Subcutaneous abdominal adipose tissue (tissue), 5 donors: ENCODE data around the gene FES.

Experiments
- H3K27ac ChIP-seq: one replicate; pipeline ENCODE4 v1.7.0; 2013; ENCODE audit warnings: low read depth, mild to moderate bottlenecking, inconsistent platforms, low read length, moderate library complexity
- H3K27me3 ChIP-seq, 5 donors: one replicate each; pipeline ENCODE4 v1.7.0; 2013; ENCODE audit warnings: low read length in 5 of 5, inconsistent platforms in 1 of 5; ENCODE audit not compliant: control insufficient read depth in 5 of 5, insufficient read depth in 4 of 5
- H3K36me3 ChIP-seq, 5 donors: one replicate each; pipeline ENCODE4 v1.7.0; 2013; ENCODE audit warnings: low read length in 5 of 5; ENCODE audit not compliant: control insufficient read depth in 5 of 5, insufficient read depth in 5 of 5
- H3K4me1 ChIP-seq, 5 donors: one replicate each; pipeline ENCODE4 v1.7.0; 2013; ENCODE audit warnings: low read length in 5 of 5, mild to moderate bottlenecking in 3 of 5, moderate library complexity in 1 of 5; ENCODE audit not compliant: control insufficient read depth in 5 of 5, insufficient read depth in 5 of 5
- H3K4me3 ChIP-seq, 5 donors: one replicate each; pipeline ENCODE4 v1.7.0; 2013; ENCODE audit warnings: low read length in 5 of 5, low read depth in 1 of 5
- H3K9ac ChIP-seq, 5 donors: one replicate each; pipeline ENCODE4 v1.7.0; 2013; ENCODE audit warnings: low read length in 5 of 5, mild to moderate bottlenecking in 4 of 5, moderate library complexity in 3 of 5
- H3K9me3 ChIP-seq, 5 donors: one replicate each; pipeline ENCODE4 v1.7.0; 2013; ENCODE audit warnings: low read length in 5 of 5; ENCODE audit not compliant: control insufficient read depth in 5 of 5
- donor health status: healthy.
- donor health status: healthy.
- donor health status: healthy.
- donor health status: healthy.
- donor health status: healthy.

The FES gene

GRCh38 chr15:90901175-90902039, 17.1 kb downstream of the FES start:
- peak overlapping the region in 4 of 5 donors; percentile 62 to 83 (median 82) for H3K4me3 ChIP-seq
- H3K27ac ChIP-seq, result peak overlapping the region; percentile 61
- H3K9me3 ChIP-seq, result no peaks in the 10 kb centered on the region
- peak overlapping the region in 4 of 5 donors; percentile 31 to 89 (median 75) for H3K9ac ChIP-seq
- H3K36me3 ChIP-seq, result peaks cover 0 to 20% (median 17%) of the 10 kb centered on the region in 5 donors
- H3K4me1 ChIP-seq, result peaks cover 5 to 27% (median 21%) of the 10 kb centered on the region in 5 donors
- H3K27me3 ChIP-seq, result no peaks in the 10 kb centered on the region

GRCh38 chr15:90902040-90902839, 17.9 kb downstream of the FES start:
- Histone ChIP-seq H3K9ac (peak overlapping the region in 4 of 5 donors; percentile 31 to 89 (median 75)), H3K36me3 (peaks cover 0 to 25% (median 24%) of the 10 kb centered on the region in 5 donors), H3K4me3 (peak overlapping the region; percentile 62 to 87 (median 82)), H3K4me1 (peaks cover 5 to 34% (median 25%) of the 10 kb centered on the region in 5 donors), H3K9me3 (no peaks in the 10 kb centered on the region), H3K27ac (peak overlapping the region; percentile 61), H3K27me3 (no peaks in the 10 kb centered on the region)

GRCh38 chr15:90902840-90903732, 18.8 kb downstream of the FES start, which contains the start of gene MAN2A2:
Gene MAN2A2 (plus strand): TSS chr15:90903302. CDS start chr15:90904208, 906 bp downstream.
- Histone ChIP-seq H3K27me3 (no peaks in the 10 kb centered on the region), H3K36me3 (peaks cover 0 to 34% (median 32%) of the 10 kb centered on the region in 5 donors), H3K4me1 (peaks cover 7 to 43% (median 33%) of the 10 kb centered on the region in 5 donors), H3K4me3 (peak within 1 kb of the TSS; percentile 67 to 87 (median 82)), H3K27ac (peak within 1 kb of the TSS; percentile 82), H3K9me3 (no peaks in the 10 kb centered on the region), H3K9ac (peak within 1 kb of the TSS; percentile 85 to 97 (median 91))

DNA sequence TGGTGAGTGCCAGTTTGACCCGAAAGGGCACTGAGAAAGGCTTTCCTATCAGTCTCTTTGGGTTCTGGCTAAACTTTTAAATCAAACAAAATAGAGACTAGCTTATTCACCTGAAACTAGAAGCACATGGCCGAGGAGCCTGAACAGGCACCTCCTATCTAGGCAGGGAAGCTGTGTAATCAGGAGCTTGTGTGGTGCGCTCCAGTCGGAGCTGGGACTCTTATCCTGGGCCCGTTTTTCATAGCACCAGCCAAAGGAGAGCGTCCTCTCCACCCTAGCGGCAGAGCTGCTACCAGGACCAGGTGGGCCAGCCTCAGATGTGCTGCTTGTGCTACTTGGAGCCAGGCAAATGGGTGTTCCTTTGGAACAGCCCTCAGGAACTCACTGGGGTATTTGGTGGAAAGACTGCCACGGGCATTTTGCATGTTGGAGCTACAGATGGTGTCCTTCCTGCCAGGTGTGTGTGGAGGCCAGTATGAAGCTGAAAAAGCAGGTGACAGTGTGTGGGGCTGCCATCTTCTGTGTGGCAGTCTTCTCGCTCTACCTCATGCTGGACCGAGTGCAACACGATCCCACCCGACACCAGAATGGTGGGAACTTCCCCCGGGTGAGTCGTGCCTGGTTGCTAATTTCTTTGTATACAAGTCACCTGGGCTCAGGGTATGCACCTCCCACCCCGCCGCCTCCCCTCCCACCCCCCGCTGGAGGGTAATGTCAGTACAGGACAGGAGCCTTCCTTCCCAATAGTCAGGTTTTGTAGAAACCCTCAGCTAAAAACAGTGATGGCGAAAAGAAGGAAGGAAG, 19.6 kb downstream of the FES start:
- Histone ChIP-seq H3K27me3 (no peaks in the 10 kb centered on the region), H3K36me3 (peaks cover 0 to 37% (median 34%) of the 10 kb centered on the region in 5 donors), H3K27ac (peak overlapping the region; percentile 82), H3K9me3 (no peaks in the 10 kb centered on the region), H3K4me3 (peak overlapping the region; percentile 67 to 87 (median 82)), H3K9ac (peak overlapping the region; percentile 85 to 97 (median 91)), H3K4me1 (peaks cover 7 to 49% (median 35%) of the 10 kb centered on the region in 5 donors)

DNA sequence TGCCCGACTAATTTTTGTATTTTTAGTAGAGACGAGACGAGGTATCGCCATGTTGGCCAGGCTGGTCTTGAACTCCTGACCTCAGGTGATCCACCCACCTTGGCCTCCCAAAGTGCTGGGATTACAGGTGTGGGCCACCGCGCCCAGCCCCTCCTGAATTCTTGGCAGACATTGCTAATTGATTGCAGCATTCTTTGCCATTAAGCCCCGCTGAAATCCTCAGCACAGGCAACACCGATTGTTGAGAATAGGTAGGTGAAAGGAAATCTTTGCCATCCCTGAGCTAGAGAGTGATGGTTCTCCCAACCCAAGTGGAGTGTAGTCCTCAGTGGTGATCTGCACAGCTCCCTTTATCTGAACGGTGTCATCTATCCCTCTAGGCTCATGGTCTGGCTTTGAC, 20.4 kb downstream of the FES start:
- Histone ChIP-seq H3K9me3 (no peaks in the 10 kb centered on the region), H3K27me3 (no peaks in the 10 kb centered on the region), H3K36me3 (peaks cover 0 to 45% (median 39%) of the 10 kb centered on the region in 5 donors), H3K9ac (no peak overlapping the region), H3K27ac (no peak overlapping the region), H3K4me3 (no peak overlapping the region), H3K4me1 (peaks cover 7 to 49% (median 35%) of the 10 kb centered on the region in 5 donors)

DNA sequence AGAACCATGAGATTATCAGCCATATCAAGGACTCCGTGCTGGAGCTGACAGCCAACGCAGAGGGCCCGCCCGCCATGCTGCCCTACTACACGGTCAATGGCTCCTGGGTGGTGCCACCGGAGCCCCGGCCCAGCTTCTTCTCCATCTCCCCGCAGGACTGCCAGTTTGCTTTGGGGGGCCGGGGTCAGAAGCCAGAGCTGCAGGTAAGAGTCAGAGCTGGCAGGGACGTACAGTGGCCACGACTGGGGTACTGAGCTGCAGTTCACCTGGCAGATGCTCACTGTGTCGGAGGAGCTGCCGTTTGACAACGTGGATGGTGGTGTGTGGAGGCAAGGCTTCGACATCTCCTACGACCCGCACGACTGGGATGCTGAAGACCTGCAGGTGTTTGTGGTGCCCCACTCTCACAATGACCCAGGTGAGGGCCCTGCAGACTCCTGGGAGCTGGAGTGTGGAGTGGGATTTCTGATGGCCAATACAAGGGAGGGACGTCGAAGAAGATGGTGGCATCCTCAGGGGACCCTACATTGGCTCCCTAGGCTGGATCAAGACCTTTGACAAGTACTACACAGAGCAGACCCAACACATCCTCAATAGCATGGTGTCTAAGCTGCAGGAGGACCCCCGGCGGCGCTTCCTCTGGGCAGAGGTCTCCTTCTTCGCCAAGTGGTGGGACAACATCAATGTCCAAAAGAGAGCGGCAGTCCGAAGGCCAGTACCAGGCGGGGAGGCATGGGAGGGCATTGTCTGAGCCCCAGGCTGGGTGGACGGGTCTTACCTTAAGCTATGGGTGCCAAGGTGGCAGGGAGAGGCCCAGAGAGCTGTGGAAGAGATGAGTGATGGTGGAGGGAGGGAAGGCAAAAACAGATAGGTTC, 21.2 kb downstream of the FES start:
- H3K36me3 ChIP-seq, result peaks cover 0 to 53% (median 47%) of the 10 kb centered on the region in 5 donors
- no peaks in the 10 kb centered on the region for H3K9me3 ChIP-seq
- no peak overlapping the region for H3K27ac ChIP-seq
- peaks cover 7 to 49% (median 35%) of the 10 kb centered on the region in 5 donors for H3K4me1 ChIP-seq
- no peaks in the 10 kb centered on the region for H3K27me3 ChIP-seq
- no peak overlapping the region for H3K9ac ChIP-seq
- no peak overlapping the region for H3K4me3 ChIP-seq

- Histone ChIP-seq H3K4me1 (peaks cover 7 to 49% (median 35%) of the 10 kb centered on the region in 5 donors), H3K4me3 (no peak overlapping the region), H3K36me3 (peaks cover 0 to 61% (median 55%) of the 10 kb centered on the region in 5 donors), H3K9ac (no peak overlapping the region), H3K9me3 (no peaks in the 10 kb centered on the region), H3K27me3 (no peaks in the 10 kb centered on the region), H3K27ac (no peak overlapping the region)
These were observed 22.0 kb downstream of the FES start for GRCh38 chr15:90906181-90906849.
